GM18951 (cell line): ENCODE results near the gene KRT81.
"Not testable (repeated sequence)": the region's sequence is repeated elsewhere in the genome, so short reads cannot be mapped to it uniquely, and the experiment has no call there.

Source experiments
- POLR2A ChIP-seq: IDR thresholded peaks from 4 replicates; pipeline ENCODE4 v1.6.1; 2011; ENCODE audit warnings: mild to moderate bottlenecking; ENCODE audit not compliant: insufficient read length, insufficient read depth; ENCODE audit errors: extremely low read depth
- in situ Hi-C: fragments of 300-500 bp; cut with MboI; formaldehyde crosslinking; loops from one replicate; pipeline ENCODE4 v1.12.0; 2022; ENCODE audit warnings: low sequenced_read_pairs, mixed read lengths, inconsistent platforms; ENCODE audit not compliant: unreplicated experiment

Gene KRT81

GRCh38 chr12:52311285-52311648, 19.9 kb upstream of the KRT81 start:
- no peak for TF ChIP-seq POLR2A
- in situ Hi-C loops = no loop called here

GRCh38 chr12:52310622-52311284, 19.4 kb upstream of the KRT81 start:
- TF ChIP-seq POLR2A = no peak
- in situ Hi-C loops = no loop called here

GRCh38 chr12:52308806-52309425, 17.6 kb upstream of the KRT81 start:
- TF ChIP-seq POLR2A = no peak
- in situ Hi-C loops = no loop called here

- in situ Hi-C loops = no loop called here
Measured at GRCh38 chr12:52307836-52308805, 16.8 kb upstream of the KRT81 start.

GRCh38 chr12:52306731-52307130, 15.4 kb upstream of the KRT81 start:
- in situ Hi-C loops = no loop called here
- no peak for TF ChIP-seq POLR2A

More at GRCh38 chr12:52307836-52308805, 16.8 kb upstream of the KRT81 start:
- no peak for TF ChIP-seq POLR2A

- in situ Hi-C loops = no loop called here
- no peak for TF ChIP-seq POLR2A
Measured at GRCh38 chr12:52305921-52306705, 14.8 kb upstream of the KRT81 start.

- in situ Hi-C loops = not testable (repeated sequence)
Measured at GRCh38 chr12:52304941-52305411, 13.6 kb upstream of the KRT81 start.

GRCh38 chr12:52302242-52302914, 11.0 kb upstream of the KRT81 start:
- in situ Hi-C loops = not testable (repeated sequence)

- in situ Hi-C loops = not testable (repeated sequence)
Measured at GRCh38 chr12:52301721-52302120, 10.4 kb upstream of the KRT81 start.

- in situ Hi-C loops = no loop called here
- TF ChIP-seq POLR2A = no peak
Measured at GRCh38 chr12:52300796-52301691, 9.7 kb upstream of the KRT81 start.

GRCh38 chr12:52298677-52299190, 7.4 kb upstream of the KRT81 start:
- in situ Hi-C loops = no loop called here
- TF ChIP-seq POLR2A = no peak

GRCh38 chr12:52296572-52297215, 5.4 kb upstream of the KRT81 start:
- in situ Hi-C loops = no loop called here
- no peak for TF ChIP-seq POLR2A
